ENCODE data around the gene PROK1.

GRCh38 chr1:110453829-110454228 lies 2.9 kb downstream of the PROK1 start:
- no peak for TF ChIP-seq CTCF (IDR thresholded peaks at IDR 0.05; ENCODE audit: borderline replicate concordance, extremely low read depth, low read length, poor library complexity, severe bottlenecking)
- no peak for TF ChIP-seq EZH2 (IDR thresholded peaks at IDR 0.05; ENCODE audit: borderline replicate concordance, low read depth, low read length, severe bottlenecking)
